Neural progenitor cell (in vitro differentiated cells): ENCODE data around the gene ESR2. TPM values are rescaled to one million over a fixed set of nuclear protein-coding genes. Genes with fewer than 3 reads are reported as not detected.
A peak's percentile ranks its signal among the peaks of the same experiment; 100 is the strongest.

ENCODE experiments used
- DNase-seq: peaks from one replicate; pipeline ENCODE4 v3.0.0-alpha.2; 2016; ENCODE audit warnings: low spot score
- H2AFZ ChIP-seq: fragments of 200-600 bp; sonication (generic); replicated peaks from 2 replicates; pipeline ENCODE4 v1.6.1; 2016; ENCODE audit warnings: antibody characterized with exemption
- H3F3A ChIP-seq: fragments of 200-600 bp; sonication (generic); 2 replicates; pipeline ENCODE4 v1.6.1; 2016; ENCODE audit warnings: antibody characterized with exemption, low read depth
- H3K27ac ChIP-seq: fragments of 200-600 bp; sonication (generic); 2 replicates; pipeline ENCODE4 v1.5.1; 2016; ENCODE audit warnings: mild to moderate bottlenecking
- H3K27me3 ChIP-seq: fragments of 200-600 bp; sonication (generic); 2 replicates; pipeline ENCODE4 v1.6.1; 2016; ENCODE audit warnings: mild to moderate bottlenecking, moderate library complexity
- H3K36me3 ChIP-seq: fragments of 200-600 bp; sonication (generic); 2 replicates; pipeline ENCODE4 v1.5.1; 2016
- H3K4me1 ChIP-seq: fragments of 200-600 bp; sonication (generic); 2 replicates; pipeline ENCODE4 v1.6.1; 2016; ENCODE audit warnings: mixed run types
- H3K4me2 ChIP-seq: fragments of 200-600 bp; sonication (generic); 2 replicates; pipeline ENCODE4 v1.6.1; 2016
- H3K4me3 ChIP-seq: fragments of 200-600 bp; sonication (generic); 2 replicates; pipeline ENCODE4 v1.5.1; 2016
- H3K79me2 ChIP-seq: fragments of 200-600 bp; sonication (generic); 2 replicates; pipeline ENCODE4 v1.6.1; 2016; ENCODE audit warnings: low read depth
- H3K9ac ChIP-seq: fragments of 200-600 bp; sonication (generic); 2 replicates; pipeline ENCODE4 v1.6.1; 2016
- H3K9me3 ChIP-seq: fragments of 200-600 bp; sonication (generic); 2 replicates; pipeline ENCODE4 v1.5.1; 2016; ENCODE audit warnings: low read depth
- H4K20me1 ChIP-seq: fragments of 200-600 bp; sonication (generic); 2 replicates; pipeline ENCODE4 v1.6.1; 2016; ENCODE audit warnings: low read depth
- H3K27ac Mint-ChIP-seq: 3 replicates; pipeline ENCODE4 v1.8.0; 2021; ENCODE audit warnings: mixed read lengths
- H3K27me3 Mint-ChIP-seq: 2 replicates; pipeline ENCODE4 v1.8.0; 2022; ENCODE audit warnings: low read depth, mild to moderate bottlenecking, inconsistent platforms, moderate library complexity, mixed read lengths; ENCODE audit not compliant: insufficient read depth
- H3K36me3 Mint-ChIP-seq: 3 replicates; pipeline ENCODE4 v1.8.0; 2021; ENCODE audit warnings: mixed read lengths
- H3K4me1 Mint-ChIP-seq: 3 replicates; pipeline ENCODE4 v1.8.0; 2021; ENCODE audit warnings: mixed read lengths
- H3K4me3 Mint-ChIP-seq: 3 replicates; pipeline ENCODE4 v1.8.0; 2021; ENCODE audit warnings: mild to moderate bottlenecking, moderate library complexity, mixed read lengths
- H3K9me3 Mint-ChIP-seq: 3 replicates; pipeline ENCODE4 v1.8.0; 2020; ENCODE audit warnings: mixed read lengths
- EZH2 ChIP-seq: fragments of 200-600 bp; sonication (generic); IDR thresholded peaks from 2 replicates; pipeline ENCODE4 v1.6.1; 2017; ENCODE audit warnings: antibody characterized with exemption, mild to moderate bottlenecking, moderate library complexity
- EZH2phosphoT487 ChIP-seq: fragments of 200-600 bp; sonication (generic); IDR thresholded peaks from 2 replicates; pipeline ENCODE4 v1.6.1; 2017; ENCODE audit warnings: antibody characterized with exemption
- total RNA-seq: library from RNA; depleted of rRNA; stranded (reverse); fragments of >200 nt; gene quantifications from 2 replicates; pipeline ENCODE4 v1.2.3, GENCODE V29; 2015; ENCODE audit warnings: low replicate concordance
- TF ChIP-seq, protein P1 (sequence below): fragments of 200-600 bp; sonication (generic); IDR thresholded peaks from 2 replicates; pipeline ENCODE4 v1.5.1; 2017; ENCODE audit warnings: antibody characterized with exemption, mild to moderate bottlenecking

The ESR2 gene
- total RNA-seq, 1 donor from 2014 or later: 0.21 TPM

DNA sequence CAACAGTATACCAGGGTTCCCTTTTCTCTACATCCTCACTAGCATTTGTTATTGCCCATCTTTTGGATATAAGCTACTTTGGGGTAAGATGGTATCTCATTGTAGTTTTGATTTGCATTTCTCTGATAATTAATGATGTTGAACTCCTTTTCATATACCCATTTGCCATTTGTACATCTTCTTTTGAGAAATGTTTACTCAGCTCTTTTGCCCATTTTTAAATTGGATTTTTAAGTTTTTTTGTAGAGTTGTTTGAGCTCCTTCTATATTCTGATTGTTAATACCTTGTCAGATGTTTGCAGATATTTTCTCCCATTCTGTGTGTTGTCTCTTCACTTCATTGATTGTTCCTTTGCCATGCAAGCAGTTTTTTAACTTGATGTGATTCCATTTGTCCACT, 22.2 kb downstream of the ESR2 start:
- H3K9me3 Mint-ChIP-seq: peaks cover 9% of the 10 kb centered on the region
- Histone ChIP-seq H3K36me3 (no peaks in the 10 kb centered on the region), H3K4me2 (no peak overlapping the region), H3K27me3 (no peaks in the 10 kb centered on the region), H3K27ac (no peak overlapping the region), H2AFZ (no peak overlapping the region), H3K4me3 (no peak overlapping the region), H3K79me2 (no peaks in the 10 kb centered on the region), H4K20me1 (no peaks in the 10 kb centered on the region), H3K4me1 (no peaks in the 10 kb centered on the region), H3K9ac (no peak overlapping the region), H3K9me3 (no peaks in the 10 kb centered on the region), H3F3A (no peaks in the 10 kb centered on the region)
- no peaks in the 10 kb centered on the region for H3K27me3 Mint-ChIP-seq
- no peak overlapping the region for H3K4me3 Mint-ChIP-seq
- no peak overlapping the region for H3K27ac Mint-ChIP-seq
- TF ChIP-seq, protein P1, sequence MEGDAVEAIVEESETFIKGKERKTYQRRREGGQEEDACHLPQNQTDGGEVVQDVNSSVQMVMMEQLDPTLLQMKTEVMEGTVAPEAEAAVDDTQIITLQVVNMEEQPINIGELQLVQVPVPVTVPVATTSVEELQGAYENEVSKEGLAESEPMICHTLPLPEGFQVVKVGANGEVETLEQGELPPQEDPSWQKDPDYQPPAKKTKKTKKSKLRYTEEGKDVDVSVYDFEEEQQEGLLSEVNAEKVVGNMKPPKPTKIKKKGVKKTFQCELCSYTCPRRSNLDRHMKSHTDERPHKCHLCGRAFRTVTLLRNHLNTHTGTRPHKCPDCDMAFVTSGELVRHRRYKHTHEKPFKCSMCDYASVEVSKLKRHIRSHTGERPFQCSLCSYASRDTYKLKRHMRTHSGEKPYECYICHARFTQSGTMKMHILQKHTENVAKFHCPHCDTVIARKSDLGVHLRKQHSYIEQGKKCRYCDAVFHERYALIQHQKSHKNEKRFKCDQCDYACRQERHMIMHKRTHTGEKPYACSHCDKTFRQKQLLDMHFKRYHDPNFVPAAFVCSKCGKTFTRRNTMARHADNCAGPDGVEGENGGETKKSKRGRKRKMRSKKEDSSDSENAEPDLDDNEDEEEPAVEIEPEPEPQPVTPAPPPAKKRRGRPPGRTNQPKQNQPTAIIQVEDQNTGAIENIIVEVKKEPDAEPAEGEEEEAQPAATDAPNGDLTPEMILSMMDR: no peak
- TF ChIP-seq EZH2phosphoT487 (no peak), EZH2 (no peak)
- no peaks in the 10 kb centered on the region for H3K4me1 Mint-ChIP-seq
- H3K36me3 Mint-ChIP-seq: peaks cover 2% of the 10 kb centered on the region
- no peak for DNase-seq

DNA sequence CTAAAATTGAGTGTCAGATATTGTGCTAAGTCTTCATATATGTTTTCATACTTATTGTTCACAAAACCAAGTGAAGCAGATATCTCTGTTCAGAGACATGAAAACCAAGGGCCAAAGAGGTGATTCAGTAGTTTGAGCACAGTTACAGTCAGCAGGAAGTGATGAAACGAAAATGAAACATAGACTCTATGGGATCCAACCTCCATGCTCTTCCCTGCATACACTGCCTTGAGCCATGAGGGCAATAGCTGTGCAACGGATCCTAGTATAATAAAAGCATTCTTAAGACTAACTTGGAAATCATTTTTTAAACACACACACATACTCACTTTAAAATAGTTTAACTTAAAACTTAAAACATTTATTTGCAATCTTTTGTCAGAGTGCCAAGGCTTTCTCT, 27.9 kb downstream of the ESR2 start:
- no peak overlapping the region for H3K4me3 Mint-ChIP-seq
- Histone ChIP-seq H3F3A (no peaks in the 10 kb centered on the region), H3K36me3 (no peaks in the 10 kb centered on the region), H3K4me1 (peaks cover 11% of the 10 kb centered on the region), H3K4me3 (no peak overlapping the region), H3K9me3 (no peaks in the 10 kb centered on the region), H3K27me3 (no peaks in the 10 kb centered on the region), H3K4me2 (peak overlapping the region; percentile 56), H3K79me2 (no peaks in the 10 kb centered on the region), H3K27ac (no peak overlapping the region), H4K20me1 (no peaks in the 10 kb centered on the region), H2AFZ (no peak overlapping the region), H3K9ac (no peak overlapping the region)
- no peaks in the 10 kb centered on the region for H3K27me3 Mint-ChIP-seq
- no peak for DNase-seq
- no peak overlapping the region for H3K27ac Mint-ChIP-seq
- no peaks in the 10 kb centered on the region for H3K36me3 Mint-ChIP-seq
- H3K9me3 Mint-ChIP-seq: no peaks in the 10 kb centered on the region
- TF ChIP-seq EZH2 (no peak), EZH2phosphoT487 (no peak)
- TF ChIP-seq, protein P1: no peak
- peaks cover 7% of the 10 kb centered on the region for H3K4me1 Mint-ChIP-seq

DNA sequence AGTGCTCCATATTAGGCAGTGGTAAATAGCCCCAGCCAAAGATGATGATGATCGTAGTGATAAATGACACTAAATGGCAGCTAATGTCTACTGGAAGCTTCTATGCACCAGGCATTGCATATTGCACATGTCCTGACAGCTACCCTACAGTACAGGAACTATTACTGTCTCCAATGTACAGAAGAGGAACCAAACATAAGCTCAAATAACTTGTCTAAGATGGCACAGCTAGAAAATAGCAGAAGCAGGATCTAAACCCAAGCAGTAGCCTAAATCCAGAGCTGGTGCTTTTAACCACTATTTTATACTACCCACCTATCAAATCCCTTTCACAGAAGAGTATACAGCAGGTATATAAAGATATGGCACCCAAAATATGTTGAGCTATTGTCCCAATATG, 28.9 kb downstream of the ESR2 start:
- Mint-ChIP-seq H3K4me3 (no peak overlapping the region), H3K27ac (no peak overlapping the region), H3K36me3 (no peaks in the 10 kb centered on the region), H3K27me3 (no peaks in the 10 kb centered on the region), H3K9me3 (no peaks in the 10 kb centered on the region), H3K4me1 (peaks cover 7% of the 10 kb centered on the region)
- H3F3A ChIP-seq: no peaks in the 10 kb centered on the region
- H4K20me1 ChIP-seq: no peaks in the 10 kb centered on the region
- no peaks in the 10 kb centered on the region for H3K79me2 ChIP-seq
- H3K4me3 ChIP-seq: no peak overlapping the region
- H3K27ac ChIP-seq: no peak overlapping the region
- no peak overlapping the region for H3K4me2 ChIP-seq
- H3K9ac ChIP-seq: no peak overlapping the region
- no peaks in the 10 kb centered on the region for H3K9me3 ChIP-seq
- H2AFZ ChIP-seq: no peak overlapping the region
- DNase-seq: no peak
- H3K4me1 ChIP-seq: peaks cover 11% of the 10 kb centered on the region
- no peaks in the 10 kb centered on the region for H3K36me3 ChIP-seq
- no peaks in the 10 kb centered on the region for H3K27me3 ChIP-seq
- no peak for TF ChIP-seq EZH2phosphoT487
- TF ChIP-seq EZH2: no peak
- TF ChIP-seq, protein P1: no peak

DNA sequence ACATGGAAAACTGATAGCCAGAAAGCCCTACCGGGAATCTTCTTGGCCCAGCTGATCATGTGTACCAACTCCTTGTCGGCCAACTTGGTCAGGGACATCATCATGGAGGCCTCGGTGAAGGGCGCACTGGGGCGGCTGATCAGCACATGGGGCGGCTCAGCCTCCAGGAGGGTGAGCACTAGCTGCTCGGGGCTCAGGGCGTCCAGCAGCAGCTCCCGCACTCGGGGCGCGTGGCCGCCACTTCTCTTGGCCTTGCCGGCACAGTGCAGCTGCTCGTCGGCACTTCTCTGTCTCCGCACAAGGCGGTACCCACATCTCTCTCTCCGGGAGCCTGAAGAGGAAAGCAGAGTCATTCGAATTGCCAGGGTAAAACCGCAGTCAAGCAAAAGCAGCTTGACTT, 33.8 kb downstream of the ESR2 start:
- Histone ChIP-seq H2AFZ (no peak overlapping the region), H3K4me1 (peaks cover 2% of the 10 kb centered on the region), H3K79me2 (no peaks in the 10 kb centered on the region), H3K9ac (no peak overlapping the region), H3K27ac (no peak overlapping the region), H3K36me3 (no peaks in the 10 kb centered on the region), H3K4me3 (no peak overlapping the region), H3K4me2 (no peak overlapping the region), H4K20me1 (no peaks in the 10 kb centered on the region), H3F3A (no peaks in the 10 kb centered on the region), H3K9me3 (no peaks in the 10 kb centered on the region), H3K27me3 (no peaks in the 10 kb centered on the region)
- TF ChIP-seq EZH2phosphoT487 (no peak), EZH2 (no peak)
- TF ChIP-seq, protein P1: no peak
- H3K9me3 Mint-ChIP-seq: no peaks in the 10 kb centered on the region
- H3K27me3 Mint-ChIP-seq: no peaks in the 10 kb centered on the region
- no peak overlapping the region for H3K27ac Mint-ChIP-seq
- H3K4me1 Mint-ChIP-seq: no peaks in the 10 kb centered on the region
- DNase-seq: no peak
- H3K4me3 Mint-ChIP-seq: no peak overlapping the region
- H3K36me3 Mint-ChIP-seq: no peaks in the 10 kb centered on the region
